NOMO-1 (cell line): ENCODE results near the gene LARGE1.
A peak's percentile ranks its signal among the peaks of the same experiment; 100 is the strongest.

Experiments used
- DNase-seq, 2 experiments: peaks; one replicate each; lab custom pipeline; 2025; ENCODE audit not compliant: unreplicated experiment in 2 of 2; lab: John Stamatoyannopoulos, UW

Gene LARGE1

DNA sequence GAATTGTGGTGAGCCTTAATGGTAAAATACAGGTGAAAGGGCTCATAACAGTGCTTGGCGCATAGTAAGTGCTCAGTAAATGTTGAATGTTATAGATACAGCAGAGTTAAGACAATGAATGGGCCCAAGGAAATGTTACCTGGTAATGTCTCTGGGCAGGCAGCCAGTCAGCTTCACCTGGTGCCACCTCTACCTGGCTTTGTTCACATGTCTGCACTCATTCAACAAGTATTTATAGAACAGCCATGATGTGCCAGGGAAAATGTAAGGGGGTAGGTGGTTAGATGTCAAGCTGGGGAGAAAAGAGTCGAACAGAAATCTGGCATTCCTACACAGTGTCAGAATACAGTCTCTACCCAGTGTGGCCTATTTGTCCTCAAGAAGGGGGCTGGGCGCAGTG lies 623.3 kb downstream of the LARGE1 start:
- DNase-seq, result no peak

DNA sequence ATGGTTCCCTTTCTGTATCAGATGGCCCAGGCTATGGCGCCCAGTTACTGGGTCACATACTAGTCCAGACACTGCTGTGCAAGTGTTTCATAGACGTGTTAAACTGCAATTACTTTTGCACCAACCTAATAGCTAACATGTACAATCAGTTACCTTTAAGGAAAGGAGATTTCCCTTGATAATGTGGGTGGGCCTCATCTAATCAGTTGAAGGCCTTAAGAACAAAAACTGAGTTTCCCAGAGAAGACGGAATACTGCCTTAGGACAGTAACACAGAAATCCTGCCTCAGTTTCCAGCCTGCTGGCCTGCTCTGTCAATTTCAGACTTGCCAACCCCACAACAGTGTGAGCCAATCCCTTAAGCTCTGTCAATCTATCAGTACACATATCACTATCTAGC lies 632.2 kb downstream of the LARGE1 start:
- no peak for DNase-seq

DNA sequence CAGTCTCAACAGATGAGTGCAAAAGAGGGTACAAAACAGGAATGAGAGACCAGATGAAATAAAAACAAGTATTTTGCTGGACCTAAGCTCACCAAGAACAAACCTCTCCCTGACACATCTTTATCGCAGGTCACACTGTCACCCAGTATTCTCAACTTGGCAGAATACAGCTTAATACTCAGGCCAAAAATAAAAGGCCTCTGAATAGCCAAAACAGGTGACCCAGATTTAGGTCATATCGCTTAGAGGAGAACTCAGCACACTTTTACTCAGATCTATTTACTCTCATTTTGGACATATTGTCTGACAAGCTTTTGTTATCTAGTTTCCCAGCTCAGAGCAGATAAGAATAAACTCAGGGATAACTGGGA lies 645.2 kb downstream of the LARGE1 start:
- DNase-seq, result no peak

DNA sequence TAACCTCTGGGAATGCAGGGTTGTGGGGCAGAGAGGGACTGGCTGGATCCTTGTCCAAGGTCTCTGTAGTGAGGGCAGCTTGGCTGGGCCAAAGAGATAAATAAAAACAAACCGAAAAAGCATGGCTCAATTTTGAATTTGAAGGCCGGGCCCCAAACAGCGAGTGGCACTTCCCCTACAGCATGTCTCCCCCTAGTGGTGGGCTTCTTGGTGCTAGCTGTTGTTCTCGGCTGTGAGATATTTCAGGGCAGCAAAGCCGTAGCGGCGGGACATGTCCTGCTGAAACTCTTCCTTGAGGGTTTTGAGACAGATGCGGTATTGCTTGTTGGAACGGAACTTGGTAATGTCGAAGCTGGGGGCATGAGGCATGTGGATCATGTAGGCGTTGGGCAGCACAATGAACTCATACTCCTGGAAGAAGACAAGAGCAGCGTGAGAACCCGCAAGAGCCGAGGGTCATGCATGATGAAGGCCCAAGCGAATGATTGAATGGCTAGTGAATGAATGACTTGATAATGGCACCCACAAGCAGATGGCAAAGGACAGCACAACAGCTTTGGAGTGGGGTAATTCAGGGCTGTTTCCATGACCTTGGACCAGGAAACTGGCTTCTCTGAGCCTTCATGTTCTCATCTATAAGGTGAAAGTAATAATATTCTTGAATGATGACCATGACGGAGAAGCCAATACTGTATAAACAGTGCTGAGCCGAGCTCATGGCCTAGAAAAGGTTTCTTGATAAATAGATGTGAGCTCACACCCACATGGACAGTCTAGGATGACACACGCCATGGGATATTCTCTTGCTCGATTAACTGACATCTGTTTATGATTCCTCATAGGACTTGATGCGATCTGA lies 645.8 kb downstream of the LARGE1 start:
- DNase-seq, result peak; percentile 1 to 12

DNA sequence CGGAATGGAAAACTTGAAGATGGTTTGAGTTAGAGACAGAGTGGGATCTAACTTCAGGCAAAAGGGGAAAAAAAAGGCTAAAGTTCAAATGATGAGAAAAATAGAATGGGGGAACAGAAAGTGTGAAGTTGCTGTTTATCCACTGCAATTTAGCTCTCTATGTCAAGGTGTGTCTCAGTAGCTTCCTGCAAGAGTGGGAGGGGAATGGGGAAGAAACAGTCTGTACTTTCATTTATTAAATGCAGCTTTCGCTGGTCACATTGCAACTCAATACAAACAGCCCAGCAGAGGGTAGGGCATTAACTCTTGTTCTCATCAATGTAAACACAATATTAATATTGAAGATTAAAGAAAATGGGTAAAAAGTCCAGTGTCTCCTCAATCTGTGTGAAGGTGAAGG lies 647.4 kb downstream of the LARGE1 start:
- DNase-seq, result no peak

DNA sequence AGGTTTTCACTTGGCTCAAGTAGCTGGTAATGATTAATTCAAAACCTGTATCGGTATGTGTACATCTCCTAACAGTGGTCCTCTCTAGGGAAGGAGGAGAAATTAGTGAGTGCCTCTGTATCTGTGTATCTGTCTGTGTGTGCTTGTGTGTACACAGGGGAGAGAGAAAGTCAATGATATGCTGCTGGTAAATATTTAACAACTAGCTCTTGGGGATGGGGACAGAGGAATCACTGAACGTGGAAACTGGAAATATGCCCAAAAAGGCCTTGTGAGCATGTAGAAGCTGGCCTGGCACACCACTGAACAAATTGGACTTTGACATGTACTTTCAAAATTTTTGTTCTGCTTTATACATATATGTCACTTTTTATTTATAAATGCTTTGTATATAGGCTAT lies 648.1 kb downstream of the LARGE1 start:
- no peak for DNase-seq

DNA sequence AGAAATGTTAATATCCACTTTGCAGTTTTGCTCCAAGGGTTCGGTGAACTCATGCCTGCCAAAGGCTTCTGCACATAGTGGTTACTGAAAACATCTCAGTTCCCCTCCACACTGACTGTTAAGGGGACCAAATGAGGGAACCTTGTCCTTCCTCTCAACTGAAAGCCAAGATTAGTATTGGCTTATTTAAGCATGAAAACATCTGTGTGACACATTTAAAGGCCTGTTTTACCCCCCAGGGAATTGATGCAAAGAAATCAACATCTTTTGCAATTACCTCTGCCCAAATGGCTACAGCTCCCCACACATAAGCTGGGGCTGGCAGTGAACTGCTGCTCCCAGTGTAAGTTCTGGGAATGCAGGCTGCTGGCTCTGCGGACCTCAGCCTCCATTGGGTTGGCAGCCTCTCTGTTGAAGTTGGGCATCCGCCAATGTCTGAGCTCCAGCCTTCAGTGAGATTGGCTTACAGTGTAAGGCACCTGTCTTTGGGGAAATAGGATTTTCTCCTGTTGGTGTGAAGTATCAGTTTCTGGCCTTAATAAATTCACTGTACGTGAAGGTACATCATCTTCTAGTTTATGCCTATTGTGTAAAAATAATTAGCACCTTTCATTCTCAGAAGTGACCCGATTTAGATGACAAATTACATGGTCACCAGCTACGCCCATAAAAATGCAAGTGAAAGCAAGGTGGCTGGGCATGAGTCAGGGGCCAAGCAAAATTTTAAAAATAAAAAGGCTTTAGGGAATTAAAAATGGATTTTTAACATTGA lies 648.7 kb downstream of the LARGE1 start:
- DNase-seq, result no peak

DNA sequence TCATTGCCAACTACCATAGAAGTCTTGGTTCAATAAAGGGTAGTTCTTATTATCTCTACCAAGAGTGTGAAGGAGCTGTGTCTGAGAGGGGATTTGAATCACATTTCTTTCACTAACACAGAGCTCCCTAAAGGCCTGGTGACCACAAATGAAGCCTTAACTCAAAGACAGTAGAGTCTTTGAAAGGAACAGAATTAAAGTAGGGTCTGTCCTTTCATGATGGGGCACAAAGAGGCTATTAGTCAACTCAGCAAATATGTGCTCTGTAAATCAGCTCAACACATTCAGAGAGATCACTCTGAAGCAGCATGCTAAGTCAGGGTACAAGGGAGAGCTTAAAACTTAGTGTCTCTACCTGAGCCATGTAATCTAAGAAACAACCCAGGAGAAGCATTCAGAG lies 649.7 kb downstream of the LARGE1 start:
- no peak for DNase-seq

DNA sequence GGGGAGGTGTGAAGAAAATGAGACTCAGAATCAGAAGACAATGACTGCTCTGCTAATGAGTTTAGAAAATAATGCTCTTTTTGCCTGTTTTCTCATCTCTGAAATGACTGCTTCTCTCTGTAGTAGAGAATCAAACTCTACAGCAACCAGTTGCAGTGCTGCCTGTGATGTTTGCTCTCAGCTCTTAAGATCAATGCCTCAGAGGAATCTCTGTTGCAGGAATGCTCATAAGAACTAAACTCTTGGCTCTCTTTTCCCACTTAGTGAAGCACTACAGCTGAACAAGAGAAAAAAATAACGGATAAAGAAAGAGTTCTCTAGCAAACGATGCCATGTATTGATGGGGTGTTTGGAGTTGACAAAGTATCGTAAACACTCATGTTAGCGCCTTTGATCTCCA lies 658.6 kb downstream of the LARGE1 start:
- no peak for DNase-seq

DNA sequence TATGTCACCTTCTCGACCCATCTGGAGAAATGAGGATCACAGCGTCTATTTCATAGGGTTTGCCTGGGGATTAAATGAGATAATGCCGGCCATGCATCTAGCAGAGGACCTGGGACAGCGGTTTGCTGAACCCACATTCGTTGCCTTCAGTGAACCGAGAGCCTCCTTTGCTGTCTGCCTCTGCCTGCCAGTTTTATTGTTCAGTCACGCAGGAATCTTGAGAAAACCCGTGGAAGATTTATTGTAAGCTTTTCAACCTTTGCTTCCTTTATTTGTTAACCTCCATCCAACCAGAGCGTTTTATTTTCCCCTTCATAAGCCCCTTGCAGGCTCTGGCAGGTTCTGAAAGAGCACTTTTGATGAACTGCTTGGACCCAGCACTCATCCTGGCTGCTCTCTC lies 659.8 kb downstream of the LARGE1 start:
- DNase-seq, result no peak

DNA sequence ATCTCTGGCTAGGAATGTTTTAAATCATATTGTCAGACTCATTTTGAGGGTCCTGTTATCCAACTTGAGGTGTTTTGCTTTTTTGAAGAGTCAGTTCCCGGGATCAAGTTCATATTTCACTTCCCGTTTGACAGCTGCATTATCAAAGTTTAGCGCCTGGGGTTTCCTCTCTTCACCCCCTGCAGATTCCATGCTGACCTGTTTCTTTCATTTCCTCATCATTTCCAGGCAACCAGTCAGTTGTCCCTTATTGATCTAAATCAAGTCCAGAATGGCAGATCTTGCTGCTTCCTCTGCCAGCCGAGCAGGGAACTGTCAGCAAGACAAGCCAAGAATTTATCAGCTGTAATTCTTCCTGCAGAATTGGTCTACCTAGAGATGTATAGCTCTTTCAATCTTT lies 664.5 kb downstream of the LARGE1 start:
- DNase-seq, result no peak

DNA sequence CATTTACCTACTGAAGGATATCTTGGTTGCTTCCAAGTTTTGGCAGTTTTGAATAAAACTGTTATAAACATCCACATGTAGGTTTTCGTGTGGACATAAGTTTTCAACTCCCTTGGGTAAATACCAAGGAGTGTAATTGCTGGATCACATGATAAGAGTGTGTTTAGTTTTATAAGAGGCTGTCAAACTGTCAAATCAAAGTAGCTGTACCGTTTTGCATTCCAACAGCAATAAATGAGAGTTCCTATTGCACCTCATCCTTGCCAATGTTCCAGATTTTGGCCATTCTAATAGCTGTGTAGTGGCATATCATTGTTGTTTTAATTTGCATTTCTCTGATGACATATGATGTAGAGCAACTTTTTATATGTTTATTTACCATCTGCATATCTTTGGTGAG lies 671.3 kb downstream of the LARGE1 start:
- no peak for DNase-seq

DNA sequence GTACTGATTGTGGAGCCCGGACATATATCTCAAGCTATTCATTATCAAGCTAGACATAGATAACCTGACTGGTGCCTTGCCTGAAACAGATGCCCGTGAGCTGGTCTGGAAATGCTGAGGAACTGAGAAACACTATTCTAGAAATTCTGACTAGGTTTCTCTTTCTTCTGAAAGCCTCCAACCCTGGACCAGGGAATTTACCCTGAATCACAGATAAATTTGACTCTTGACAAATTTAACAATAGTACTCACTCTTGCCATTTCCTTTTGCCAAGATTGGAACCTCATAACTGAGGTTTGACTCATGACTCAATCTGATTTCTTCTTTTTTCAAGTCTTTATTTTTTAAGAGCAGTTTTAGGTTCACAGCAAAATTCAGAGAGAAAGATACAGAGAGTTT lies 672.5 kb downstream of the LARGE1 start:
- DNase-seq, result no peak

DNA sequence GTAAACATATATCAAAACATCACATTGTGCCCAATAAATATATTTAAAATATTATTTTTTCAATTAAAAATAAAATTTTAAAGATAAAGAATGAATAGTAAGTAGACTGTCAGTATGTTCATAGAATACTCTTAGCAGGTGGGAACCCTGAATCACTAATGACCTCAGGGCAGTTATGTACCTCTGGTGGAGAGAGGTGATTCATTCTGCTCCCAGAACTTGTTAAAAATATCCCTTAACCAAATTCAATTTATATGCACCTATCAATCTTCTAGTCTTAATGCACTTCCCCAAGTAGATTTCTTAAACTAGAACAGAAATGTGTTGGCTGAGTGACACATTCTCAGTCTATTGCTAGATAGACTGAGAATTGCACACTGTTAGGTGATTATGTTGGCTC lies 678.2 kb downstream of the LARGE1 start:
- DNase-seq, result no peak

DNA sequence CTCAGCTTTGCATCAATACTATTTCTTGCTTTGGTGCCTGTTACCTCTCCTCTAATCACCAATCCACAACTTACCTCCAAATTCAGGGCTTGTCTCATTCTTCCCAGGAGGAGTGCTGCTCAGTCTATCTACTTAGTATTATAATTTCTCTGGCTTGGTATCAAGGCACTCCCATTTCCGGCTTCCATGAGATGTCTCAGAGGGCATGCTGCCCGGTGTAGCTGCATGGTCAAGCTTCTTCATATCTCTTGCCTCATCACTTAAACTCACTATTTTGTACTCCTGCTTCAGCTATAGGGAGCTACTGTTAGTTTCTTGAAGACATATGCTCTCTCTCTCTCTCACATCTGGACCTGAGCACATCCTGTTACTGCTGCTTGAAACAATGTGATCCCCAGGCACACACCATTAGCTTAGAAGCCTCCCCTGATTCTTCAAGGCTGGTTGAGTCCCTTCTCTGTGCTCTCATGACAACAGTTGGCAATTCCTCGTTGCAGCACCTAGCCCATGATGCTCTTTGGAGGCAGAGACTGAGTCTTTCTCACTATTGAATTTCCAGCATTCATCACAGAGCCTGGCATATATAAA lies 679.3 kb downstream of the LARGE1 start:
- no peak for DNase-seq

DNA sequence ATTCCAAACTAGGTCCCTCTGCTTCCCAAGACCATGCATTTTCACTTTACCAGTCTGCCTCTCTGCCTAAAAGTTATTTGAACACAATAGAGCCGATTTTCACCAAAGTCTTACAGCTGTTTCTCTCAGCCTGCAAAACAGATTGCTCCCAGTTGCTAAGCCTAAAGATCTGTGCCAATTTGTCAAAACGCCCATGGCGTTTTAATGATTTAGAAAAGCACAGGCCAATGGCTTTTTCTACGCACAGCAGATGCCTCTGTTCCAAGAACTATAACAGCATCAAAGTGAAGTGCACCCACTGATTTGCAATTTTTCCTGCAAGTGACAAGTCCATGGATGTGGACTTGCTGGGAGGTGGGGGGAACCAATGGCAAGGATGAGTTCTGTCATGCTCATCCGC lies 688.2 kb downstream of the LARGE1 start:
- no peak for DNase-seq

DNA sequence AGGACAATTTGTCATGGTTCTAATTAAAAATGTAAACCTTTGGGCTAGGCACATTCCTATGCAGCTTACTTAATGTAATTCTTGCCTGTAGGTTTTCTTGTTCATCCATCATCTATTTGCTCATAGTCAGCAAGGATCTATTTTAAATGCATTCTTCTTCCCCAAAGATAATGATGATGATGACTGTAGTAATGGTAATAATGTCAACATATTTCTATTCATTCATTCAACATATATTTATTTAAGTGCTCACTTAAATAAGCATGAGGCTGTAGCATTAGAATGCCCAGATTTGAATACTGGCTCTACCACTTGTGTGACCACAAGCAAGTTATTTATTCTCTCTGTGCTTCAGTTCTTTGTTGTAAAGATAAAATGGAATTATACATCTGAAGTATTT lies 692.5 kb downstream of the LARGE1 start:
- DNase-seq, result no peak

DNA sequence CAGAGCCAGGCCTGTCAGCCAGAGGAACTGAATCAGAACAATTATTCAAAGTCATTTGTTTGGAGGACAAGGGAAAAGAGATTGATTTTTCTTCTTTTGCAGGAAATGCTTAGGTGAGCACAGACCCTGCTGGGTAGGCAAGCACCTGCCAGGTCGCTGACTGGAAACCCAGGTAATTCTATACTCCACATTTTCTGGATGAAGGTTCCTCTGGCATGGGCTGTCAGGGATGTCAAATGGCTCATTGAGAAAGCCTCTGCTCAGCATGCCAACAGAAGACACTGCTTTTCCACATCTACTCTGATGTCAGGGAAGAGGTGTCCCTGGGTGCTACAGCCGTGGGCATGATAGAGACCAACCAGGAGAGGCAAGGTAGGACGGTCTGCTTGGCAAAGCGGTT lies 695.4 kb downstream of the LARGE1 start:
- no peak for DNase-seq
